Stimulated activated CD8-positive, alpha-beta memory T cell treated with anti-CD3 and anti-CD28 coated beads, Interleukin-7, amount 100 ng/mL, for 24 hours (primary cell): ENCODE measurements around the gene NEDD8.

Experiments
- DNase-seq: peaks from one replicate; pipeline ENCODE4 v3.0.0-alpha.2; 2020; ENCODE audit warnings: low read depth

Gene NEDD8

DNA sequence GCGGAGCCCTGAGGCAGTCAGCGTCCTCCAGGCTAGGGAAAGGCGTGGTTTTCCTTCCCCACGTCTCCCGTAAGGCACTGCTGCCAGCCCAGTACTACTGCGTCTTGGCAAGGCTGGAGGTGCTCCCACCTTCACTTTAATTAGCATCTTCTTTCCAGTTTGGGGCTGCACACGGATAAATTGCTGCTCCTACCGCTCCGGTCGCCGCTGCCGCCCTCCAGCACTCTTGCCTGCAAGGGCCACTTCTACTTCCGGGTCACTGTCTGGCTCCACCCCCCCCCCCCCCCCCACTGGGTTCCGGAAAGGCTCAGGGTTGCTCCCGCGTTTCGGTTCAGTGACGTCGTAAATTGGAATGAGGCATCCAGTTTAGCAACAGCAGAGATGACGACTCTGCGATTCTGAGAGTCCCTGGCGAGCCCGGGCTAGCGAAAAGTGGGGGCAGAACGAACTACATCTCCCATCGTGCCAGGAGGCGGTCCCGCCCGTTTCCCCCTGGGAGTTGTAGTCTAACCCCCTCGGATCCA is at the start of gene NEDD8:
Gene NEDD8 (minus strand): TSS at position 247 of the 524 bp plus-strand sequence. CDS start 100 bp downstream, at position 147.
- peak; percentile 81 for DNase-seq

DNA sequence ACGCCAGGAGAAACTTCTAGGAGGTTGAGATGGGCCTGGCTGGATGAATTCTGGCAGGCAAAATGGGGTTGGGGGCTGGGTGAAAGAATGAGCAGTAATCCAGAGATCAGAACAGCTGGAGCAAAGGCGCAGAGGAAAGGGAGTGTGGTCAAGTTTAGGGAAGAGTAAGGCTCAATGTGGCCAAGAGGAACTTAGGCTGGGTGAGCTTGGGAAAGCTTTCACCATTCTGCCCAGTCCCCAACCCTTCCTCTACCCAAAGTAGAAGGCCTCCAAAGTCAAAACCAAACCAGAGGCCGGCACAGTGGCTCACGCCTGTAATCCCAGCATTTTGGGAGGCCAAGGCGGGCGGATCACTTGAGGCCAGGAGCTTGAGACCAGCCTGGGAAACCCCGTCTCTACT is 49.5 kb upstream of the NEDD8 start:
- no peak for DNase-seq

DNA sequence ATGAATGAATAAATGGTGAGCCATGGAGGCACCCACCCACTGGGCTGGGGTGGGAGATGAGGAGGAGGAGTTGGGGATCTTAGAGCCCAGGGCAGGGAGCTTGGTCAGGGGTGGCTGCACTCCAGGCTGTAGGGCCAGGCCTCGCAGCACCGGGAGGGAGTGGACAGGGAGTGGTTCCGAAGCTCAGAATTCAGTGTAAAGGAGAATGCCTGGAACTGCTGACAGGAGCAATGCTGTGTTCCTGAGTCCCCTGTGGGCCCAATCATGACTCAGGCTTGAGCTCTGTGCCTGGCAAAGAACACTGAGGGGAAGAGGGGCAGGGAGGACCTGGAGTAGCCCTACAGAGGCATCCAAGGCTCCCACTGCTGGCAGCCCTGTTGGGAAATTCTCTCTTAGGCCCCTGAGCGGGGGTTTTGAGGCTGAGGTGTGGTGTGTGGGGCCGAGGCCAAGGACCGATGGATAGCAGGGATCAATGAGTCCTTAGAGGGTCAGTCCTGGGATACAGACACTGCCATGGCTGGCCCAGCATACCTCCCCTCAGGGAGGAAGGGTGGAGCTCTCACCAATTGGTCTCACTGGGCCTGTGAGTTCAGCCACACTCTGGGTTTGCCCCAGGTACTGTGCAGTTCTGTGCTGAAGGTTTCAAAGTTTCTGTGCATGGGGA is 48.8 kb upstream of the NEDD8 start:
- DNase-seq: no peak

DNA sequence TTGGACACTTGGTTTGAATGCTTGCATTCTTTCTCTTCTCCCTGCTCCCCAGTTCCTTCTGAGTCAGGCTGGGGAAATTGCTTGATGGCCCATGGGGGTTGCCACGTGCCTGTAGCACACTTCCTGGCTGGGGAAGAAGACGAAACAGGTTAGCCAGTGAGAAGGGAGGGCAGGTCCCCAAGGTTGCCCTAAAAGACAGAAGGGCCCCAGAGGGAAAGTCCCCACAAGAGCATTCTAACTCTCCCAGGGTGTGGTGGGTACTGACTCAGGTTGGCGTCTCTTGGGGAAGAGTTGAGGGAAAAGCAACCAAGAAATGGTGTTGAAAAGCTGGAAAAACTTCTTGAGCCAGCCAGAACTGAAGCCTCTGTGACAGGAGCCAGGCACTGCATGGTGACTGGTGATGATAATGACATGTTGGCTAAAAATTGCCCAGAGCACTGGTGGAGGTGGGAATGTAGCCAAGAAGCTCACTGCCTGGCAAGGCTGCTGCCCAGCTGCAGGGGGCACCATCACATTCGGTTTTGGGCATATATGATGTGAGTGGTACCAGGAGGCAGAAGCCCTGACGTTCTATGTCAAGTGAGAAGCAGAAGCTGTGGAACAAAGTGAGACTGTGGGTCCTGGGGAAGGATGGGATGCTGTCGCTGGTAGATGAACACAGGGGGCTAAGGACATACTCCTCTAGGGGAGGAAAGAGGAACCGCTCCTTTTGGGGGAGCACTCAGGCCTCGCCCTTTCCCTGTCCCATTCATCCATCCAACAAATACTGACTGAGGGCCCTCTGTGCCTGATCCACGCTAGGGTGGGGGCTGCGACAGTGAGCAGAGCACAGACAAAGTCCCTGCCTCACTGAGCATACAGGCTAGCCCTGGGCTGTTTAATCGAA is 47.4 kb upstream of the NEDD8 start:
- DNase-seq: no peak

DNA sequence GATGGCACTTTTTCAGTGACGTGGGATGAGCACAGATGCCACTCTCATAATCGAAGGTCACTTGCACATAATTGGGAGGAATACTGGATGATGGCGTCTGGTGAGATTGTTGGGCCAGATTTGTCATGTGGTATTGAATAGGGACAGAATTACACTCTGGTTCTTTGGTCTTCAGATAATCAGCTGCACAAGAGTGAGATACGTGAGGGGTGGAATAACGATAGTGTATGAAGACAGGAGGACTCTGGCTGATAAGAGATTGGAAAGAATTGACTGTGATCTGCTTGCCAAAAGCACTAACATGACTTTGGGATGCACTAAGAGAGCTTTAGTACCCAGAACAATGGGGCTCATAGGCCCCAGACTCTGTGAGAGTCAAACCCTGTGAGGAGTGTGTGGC is 46.3 kb upstream of the NEDD8 start:
- DNase-seq: no peak

DNA sequence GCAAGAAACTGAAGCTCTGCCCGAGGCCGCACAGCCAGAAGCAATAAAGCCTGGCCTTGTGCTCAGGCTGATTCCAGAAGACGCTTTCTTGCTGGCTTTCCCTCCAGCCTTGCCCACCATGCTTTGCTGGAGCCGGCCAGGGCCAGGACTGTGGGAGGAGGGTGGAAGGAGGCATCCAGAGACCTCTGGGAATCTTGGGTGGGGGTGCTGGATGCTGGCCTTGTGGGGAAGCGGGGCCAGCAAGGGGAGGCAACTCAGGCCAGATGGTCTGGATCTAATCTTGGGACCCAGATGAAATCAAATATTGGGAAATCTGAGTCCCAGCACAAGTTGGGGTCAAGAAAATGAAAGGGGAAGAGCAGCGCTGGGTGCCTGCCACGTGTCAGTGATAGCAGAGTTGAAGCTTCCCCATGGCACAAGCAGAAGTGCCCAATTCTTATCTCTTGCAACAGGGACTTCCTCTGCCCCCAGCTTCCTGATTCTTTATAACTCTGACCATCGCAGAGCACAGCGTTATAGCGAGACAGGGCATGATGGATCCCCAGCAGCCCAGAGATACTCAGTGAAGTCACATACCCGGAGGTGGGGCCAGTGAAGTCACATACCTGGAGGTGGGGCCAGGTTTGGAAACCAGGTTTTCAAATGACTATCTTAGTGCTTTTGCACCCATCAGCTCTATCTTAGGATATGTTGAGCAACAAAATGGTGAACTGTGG is 45.6 kb upstream of the NEDD8 start:
- no peak for DNase-seq

DNA sequence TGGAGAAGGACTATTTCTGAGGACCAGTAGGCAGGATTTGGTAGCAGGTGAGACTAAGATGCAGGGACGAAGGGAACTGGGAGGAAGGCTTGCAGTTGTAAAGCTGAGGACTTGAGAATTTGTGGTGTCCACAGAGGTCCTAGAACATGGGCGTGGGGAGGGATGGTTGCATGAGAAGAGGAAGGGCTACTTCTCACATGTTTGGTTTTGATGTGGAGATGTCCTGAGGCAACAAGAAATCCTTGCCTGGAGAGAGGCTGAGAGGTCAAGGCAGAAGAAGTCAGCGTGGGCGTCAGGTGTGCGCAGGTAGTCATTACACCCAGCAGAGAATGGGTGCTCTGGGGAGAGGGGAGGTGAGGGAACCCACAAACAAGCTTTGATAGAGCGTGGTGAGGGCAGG is 44.9 kb upstream of the NEDD8 start:
- DNase-seq: no peak

DNA sequence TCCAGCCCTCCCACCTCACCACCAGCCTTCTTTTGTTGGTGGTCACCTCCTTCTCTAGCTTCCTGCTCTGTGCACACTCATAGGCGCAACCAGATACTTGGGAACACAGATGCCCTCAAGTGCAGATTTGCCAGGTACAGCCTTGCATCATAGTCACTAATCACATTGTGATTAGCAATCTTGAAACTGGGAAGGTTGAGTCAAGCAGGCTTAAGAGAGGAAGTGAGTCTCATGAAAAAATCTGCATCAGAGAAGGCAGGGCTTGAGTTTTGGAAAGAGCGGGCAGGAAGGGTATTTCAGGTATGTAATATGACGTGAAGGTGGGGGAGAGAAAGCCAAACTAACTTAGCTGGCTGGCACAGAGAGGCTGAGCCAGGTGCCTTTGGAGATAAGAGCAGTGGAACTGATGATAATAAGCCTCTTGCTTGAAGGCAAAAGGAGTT is 42.0 kb upstream of the NEDD8 start:
- no peak for DNase-seq

DNA sequence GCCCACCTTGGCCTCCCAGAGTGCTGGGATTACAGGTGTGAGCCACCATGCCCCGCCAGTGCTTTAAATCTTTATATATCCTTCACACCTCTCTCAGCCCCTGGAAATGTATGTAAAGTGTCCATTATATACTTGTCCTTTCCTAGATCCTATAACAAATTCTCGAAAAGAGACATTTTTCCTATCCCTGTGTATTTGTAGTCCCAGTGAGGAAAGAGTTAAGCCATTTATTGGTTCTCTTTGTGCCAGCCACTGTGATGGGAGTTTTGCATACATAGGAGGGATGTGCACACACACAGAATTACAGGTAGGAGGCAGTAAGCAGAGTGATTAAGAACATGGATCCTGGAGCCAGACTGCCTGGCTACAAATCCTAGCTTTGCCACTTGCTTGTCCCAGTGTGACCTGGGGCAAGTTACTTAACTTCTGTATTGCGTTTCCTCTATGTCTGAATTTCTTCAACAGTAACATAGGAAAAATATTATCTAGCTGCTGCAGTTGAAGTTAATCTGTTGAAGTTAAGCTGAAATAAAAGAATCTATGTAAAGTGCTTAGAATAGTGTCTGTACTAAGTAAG is 41.3 kb upstream of the NEDD8 start:
- DNase-seq: no peak

DNA sequence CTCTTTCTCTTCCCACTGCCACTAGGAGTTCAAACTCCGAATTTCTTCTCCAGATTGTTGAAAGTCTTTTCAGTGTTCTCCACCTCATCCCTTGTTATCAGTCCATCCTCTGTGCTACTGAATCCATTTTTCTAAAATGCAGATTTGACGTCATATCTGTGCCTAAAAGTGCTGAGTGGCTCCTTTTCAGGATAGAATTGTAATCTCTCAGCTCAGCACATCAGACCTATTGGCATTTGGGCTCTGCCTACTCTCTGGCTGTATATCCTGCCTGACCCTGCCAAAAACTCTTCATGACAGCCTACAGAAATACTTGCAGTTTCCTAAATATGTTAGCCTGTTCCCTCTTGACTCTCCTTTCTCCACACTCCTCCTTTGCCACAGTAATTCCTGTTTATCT is 40.3 kb upstream of the NEDD8 start:
- DNase-seq: no peak

DNA sequence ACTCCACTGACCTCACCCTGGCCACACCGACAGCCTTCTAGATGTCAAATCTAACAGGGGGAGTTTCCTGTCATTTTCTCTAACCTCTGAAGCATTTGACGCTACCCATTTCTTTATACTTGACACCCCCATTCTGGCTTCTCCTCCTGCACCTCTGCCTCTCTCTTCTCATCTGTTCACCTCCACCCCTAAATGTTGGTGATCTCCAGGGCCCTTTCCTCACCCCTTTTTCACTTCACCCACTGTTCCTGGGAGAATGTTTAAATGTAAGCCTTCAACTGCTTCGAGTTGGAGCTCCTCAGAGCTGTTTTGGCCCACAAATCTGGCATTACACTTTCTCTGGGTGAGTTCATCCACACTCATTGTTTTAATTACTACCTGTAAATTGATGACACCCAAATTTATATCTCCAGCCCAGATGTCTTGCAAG is 39.7 kb upstream of the NEDD8 start:
- DNase-seq: no peak

DNA sequence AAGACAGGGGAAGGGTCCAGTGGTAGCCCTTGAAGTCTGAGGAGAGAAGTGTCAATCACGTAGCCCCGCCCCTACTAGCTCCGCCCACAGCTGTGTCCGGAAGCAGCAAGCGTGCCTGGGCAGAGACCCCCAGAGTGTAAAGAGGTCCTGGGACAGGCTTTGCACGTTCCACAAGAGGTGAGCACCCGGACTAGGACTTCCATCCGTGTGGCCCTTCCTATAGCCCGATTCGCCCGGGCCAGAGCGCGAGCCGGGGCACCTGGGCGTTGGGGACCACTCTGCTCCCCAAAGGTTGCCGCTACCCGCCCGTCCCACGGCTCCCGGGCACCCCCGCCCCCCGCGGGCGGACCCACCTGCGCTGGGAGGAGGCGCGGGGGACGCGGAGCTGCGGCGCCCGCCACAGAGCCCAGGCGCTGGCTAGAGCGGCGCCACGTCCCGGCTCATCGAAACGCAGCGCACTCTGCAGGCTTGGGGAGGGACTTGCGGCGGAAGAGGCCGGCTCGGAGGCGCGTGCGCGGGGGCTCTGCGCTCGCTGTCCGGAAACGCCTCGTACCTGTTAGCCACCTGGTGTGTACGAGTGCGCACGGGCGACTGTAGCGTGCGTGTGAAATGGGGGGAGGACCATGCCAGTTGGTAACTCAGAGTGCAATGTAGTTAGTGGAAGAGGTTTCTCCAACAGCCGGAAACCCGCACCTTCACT is 39.1 kb upstream of the NEDD8 start, which contains the start of gene RABGGTA:
Gene RABGGTA (minus strand): TSS at position 464 of the 700 bp plus-strand sequence. CDS start 482 bp downstream, outside the sequence.
- DNase-seq: peak; percentile 70

DNA sequence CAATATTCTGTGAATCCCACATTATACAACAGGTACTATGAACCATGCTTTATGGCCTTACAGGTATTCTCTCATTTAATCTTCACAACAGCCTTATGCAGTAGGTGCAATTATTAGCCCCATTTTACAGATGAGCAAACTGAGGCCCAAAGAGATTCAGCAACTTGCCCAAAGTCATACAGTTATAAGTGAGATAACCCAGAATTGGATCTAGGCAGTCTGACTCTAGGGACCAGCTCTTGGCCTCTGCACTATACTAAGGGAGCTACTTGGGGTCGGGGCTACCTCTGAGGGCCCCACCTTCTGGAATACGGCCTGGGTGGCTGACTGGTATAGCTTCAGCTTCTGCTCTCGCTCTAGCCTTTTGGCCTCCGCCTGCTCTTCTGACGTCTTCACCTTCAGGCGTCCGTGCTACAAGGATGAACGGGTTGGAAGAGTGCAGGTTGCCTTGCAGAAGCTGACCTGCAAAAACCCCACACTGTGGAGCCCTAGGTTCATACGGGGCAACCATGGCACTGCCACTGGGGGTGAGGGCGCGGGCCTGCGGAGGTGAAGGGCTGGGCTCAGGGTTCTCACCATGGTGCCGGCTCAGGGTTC is 38.5 kb upstream of the NEDD8 start:
- DNase-seq: no peak

DNA sequence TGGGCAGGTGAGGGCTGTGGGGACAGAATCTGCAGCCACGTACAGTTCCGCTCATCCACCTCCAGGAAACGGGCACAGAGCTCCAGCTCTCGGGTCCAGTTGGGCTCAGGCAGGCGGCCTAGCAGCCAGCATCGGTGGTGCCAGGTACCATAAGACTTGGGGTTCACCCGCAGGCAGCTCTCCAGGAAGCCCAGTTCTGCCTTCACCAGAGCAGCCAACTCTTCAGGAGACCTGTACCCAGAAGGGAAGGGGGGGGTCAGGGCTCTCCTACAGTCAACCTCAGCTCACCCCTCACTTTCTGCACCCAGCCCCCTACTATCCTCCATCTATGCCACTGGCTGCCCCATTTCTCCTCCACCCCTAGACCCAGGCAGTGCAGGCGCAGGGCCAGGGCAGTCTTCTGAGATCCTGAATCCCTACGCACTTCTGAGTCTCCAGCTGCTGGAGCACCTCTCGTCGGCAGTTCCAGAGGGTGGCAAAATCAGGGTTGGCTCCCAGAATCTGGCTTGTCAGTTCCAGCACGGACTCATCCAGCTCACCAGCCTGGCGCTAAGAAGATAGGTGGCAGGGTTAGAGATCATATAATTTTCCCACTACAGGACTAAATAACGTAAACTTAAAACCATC is 37.9 kb upstream of the NEDD8 start:
- DNase-seq: no peak

DNA sequence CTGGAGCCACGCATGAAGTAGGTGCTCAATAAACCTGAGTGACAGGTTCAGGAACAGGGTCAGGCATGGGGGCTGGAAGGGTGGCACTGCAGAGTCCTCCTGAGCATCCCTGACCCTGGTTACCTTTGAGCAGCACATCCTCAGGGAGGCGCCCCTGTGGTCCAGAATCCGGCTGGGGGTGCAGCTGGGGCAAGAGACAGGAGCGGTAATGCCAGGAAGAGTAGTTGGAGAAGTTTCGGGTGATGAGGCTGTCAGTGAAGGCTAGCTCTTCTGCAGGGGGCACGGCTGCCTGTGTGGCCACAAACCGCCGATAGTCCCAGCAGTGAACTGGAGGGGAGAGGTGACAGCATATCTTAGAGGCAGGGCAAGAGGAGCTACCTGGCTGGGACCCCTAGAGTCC is 37.2 kb upstream of the NEDD8 start:
- DNase-seq: no peak

DNA sequence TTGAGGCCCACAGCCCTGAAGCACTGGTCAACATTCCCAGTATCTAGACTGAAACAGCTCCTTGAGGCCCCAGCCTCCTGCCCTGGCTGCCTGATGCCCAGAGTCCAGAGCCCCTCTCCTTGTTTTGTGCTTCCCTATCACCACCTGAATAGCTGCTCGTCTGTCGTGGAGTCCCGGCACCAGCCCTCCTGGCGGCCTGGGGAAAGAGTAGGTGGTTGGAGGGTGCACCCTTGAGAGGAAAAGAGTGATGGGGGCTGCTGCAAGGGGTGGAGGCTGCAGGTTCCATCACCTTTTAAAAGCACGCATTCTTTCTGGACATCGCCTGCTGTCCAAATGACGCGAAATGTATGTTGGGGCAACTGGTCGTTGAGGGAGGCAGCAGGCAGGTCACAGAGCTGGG is 36.1 kb upstream of the NEDD8 start:
- no peak for DNase-seq

DNA sequence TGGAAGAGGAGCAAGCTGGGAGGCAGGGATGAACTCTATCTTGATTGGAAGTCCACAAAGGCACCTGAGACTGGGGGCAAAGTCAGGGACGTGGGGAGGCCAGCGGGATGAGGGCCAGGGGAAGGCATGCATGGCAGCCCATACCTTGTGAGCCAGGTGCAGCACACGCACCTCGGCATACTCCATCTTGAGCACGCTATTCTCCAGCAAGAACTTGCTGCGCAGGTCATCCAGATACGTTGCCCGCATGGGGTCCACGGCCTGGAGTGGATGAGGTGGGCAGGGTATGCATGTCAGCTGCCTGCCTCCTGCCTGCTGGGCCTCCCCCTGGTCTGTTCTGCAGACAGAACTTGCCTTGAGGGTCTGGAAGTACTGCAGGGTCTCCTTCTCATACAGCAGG is 35.3 kb upstream of the NEDD8 start:
- no peak for DNase-seq

DNA sequence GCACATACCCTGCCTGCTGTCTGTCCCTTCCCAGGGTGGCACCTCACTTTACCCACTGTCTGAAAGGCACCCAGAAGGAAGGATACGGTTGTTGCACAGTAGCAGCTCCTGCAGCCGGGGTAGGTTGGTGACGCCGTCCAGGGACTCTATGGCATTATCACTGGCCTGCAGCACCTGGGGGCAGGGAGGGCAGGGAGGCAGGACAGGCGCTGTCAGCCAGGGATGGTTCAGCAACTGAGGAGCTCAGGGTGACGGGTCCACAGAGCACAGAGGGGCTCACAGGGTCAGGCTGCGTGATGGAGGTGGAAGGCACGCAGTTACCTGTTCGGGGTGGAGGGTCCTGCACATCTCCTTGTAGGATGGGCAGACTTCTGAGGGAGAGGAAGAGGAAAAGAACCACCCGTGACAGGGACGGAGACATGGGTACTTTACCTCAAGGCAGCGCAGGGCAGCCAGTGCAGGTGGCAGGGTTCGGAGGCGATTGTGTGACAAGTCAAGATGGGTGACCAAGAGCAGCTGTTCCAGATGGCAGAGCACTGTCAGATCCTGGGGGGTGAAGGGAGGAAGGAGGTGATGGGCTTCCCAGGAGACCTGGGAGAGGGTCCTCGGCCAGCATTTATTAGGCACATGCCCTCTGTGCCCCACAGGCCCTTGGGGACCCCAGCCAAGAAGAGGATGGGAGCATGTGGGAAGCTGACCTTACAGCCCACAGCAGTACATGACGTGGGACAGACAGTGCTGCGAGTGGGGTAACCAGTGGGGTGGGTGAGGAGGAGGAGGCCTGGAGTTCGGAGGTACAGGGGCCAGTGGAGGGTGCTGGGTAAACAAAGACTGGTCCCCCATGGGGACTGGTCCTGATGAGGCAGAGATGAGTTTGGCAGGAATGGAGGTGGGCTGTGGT is 34.4 kb upstream of the NEDD8 start:
- no peak for DNase-seq

DNA sequence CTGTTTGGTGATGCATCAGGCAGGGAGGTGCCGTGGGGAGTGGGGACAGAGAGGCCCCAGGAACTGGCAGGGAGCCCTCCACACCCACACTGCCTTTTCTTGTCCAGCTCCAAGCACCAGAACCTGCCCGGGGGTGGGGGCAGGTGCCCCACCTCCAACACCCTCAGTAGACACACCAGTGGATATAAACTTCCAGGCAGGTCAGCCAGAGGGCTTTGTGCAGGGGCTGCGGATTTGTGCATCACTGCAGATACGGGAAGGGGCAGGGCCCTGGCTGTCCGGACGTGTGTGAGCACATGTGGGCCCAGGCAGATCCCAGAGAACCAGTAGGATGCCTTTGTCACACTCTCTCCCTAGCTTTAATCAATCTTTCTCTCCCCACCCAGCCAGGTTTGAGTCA is 32.1 kb upstream of the NEDD8 start:
- no peak for DNase-seq
